GM12865 (cell line): ENCODE results near the gene IRAK3.

Experiments used
- DNase-seq: peaks from one replicate; pipeline ENCODE4 v3.0.0; 2010; ENCODE audit warnings: low read depth
- H3K4me3 ChIP-seq: 2 replicates; pipeline ENCODE4 v1.5.1; 2011; ENCODE audit warnings: mild to moderate bottlenecking, low read depth, low read length, control low read depth
- CTCF ChIP-seq: IDR thresholded peaks from 2 replicates; pipeline ENCODE4 v1.5.1; 2011; ENCODE audit warnings: low read length, control low read depth, low read depth, inconsistent platforms; ENCODE audit not compliant: insufficient read depth; ENCODE audit errors: missing control alignments

The IRAK3 gene

GRCh38 chr12:66272650-66273049 is 83.6 kb downstream of the IRAK3 start:
- no peak overlapping the region for H3K4me3 ChIP-seq
- TF ChIP-seq CTCF: no peak
- no peak for DNase-seq

GRCh38 chr12:66273147-66273546 is 84.1 kb downstream of the IRAK3 start:
- no peak overlapping the region for H3K4me3 ChIP-seq
- no peak for DNase-seq
- no peak for TF ChIP-seq CTCF

- no peak for DNase-seq
- H3K4me3 ChIP-seq: no peak overlapping the region
- no peak for TF ChIP-seq CTCF
These were observed 86.0 kb downstream of the IRAK3 start for GRCh38 chr12:66275040-66275439.

- no peak for DNase-seq
- TF ChIP-seq CTCF: peak; percentile 43
- no peak overlapping the region for H3K4me3 ChIP-seq
These were observed 90.2 kb downstream of the IRAK3 start for GRCh38 chr12:66279123-66279712.

GRCh38 chr12:66280561-66280960 is 91.5 kb downstream of the IRAK3 start:
- no peak for TF ChIP-seq CTCF
- no peak for DNase-seq
- H3K4me3 ChIP-seq: no peak overlapping the region

GRCh38 chr12:66282244-66282643 is 93.2 kb downstream of the IRAK3 start:
- no peak for DNase-seq
- no peak for TF ChIP-seq CTCF
- no peak overlapping the region for H3K4me3 ChIP-seq

- H3K4me3 ChIP-seq: no peak overlapping the region
- TF ChIP-seq CTCF: no peak
- no peak for DNase-seq
These were observed 98.3 kb downstream of the IRAK3 start for GRCh38 chr12:66287275-66287674.
